GM10248 (cell line): Measurements from ENCODE around the gene TRAF2.

Source experiments
- CTCF ChIA-PET: fragments of 300-600 bp; sonication (Branson Sonifier 250); formaldehyde crosslinking; extraction: SDS; loops from one replicate; lab custom pipeline; 2021; ENCODE audit warnings: antibody characterized with exemption; lab: Yijun Ruan, JAX
- POLR2A ChIA-PET: fragments of 350-650 bp; sonication (Branson Sonifier 250); formaldehyde crosslinking; extraction: SDS; loops from one replicate; lab custom pipeline; 2020; ENCODE audit warnings: antibody characterized with exemption; lab: Yijun Ruan, JAX
- DNase-seq: peaks from one replicate; pipeline ENCODE4 v3.0.0; 2012; ENCODE audit errors: extremely low spot score
- TF ChIP-seq, protein P1 (sequence below): IDR thresholded peaks from 2 replicates; pipeline ENCODE4 v1.5.1; 2012; ENCODE audit warnings: mild to moderate bottlenecking, low read depth; ENCODE audit errors: extremely low read depth, missing control alignments, control extremely low read depth

TRAF2 gene

DNA sequence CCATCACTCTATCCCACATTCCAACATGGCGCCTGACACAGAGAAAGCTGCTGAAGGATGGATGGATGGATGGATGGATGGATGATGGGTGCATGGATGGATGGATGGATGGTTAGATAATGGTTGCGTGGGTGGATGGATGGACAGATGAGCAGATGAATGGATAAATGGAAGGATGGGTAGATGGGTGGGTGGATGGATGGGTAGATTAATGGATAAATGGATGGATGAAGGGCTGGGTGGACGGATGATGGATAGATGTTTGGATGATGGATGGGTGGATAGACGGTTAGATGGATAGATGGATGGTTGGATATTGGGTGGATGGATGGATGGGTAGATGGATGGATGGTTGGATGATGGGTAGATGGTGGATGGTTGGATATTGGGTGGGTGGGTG is 70.3 kb downstream of the TRAF2 start:
- DNase-seq: no peak
- ChIA-PET CTCF (no interaction called here), POLR2A (no interaction called here)
- TF ChIP-seq, protein P1, sequence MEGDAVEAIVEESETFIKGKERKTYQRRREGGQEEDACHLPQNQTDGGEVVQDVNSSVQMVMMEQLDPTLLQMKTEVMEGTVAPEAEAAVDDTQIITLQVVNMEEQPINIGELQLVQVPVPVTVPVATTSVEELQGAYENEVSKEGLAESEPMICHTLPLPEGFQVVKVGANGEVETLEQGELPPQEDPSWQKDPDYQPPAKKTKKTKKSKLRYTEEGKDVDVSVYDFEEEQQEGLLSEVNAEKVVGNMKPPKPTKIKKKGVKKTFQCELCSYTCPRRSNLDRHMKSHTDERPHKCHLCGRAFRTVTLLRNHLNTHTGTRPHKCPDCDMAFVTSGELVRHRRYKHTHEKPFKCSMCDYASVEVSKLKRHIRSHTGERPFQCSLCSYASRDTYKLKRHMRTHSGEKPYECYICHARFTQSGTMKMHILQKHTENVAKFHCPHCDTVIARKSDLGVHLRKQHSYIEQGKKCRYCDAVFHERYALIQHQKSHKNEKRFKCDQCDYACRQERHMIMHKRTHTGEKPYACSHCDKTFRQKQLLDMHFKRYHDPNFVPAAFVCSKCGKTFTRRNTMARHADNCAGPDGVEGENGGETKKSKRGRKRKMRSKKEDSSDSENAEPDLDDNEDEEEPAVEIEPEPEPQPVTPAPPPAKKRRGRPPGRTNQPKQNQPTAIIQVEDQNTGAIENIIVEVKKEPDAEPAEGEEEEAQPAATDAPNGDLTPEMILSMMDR: no peak

DNA sequence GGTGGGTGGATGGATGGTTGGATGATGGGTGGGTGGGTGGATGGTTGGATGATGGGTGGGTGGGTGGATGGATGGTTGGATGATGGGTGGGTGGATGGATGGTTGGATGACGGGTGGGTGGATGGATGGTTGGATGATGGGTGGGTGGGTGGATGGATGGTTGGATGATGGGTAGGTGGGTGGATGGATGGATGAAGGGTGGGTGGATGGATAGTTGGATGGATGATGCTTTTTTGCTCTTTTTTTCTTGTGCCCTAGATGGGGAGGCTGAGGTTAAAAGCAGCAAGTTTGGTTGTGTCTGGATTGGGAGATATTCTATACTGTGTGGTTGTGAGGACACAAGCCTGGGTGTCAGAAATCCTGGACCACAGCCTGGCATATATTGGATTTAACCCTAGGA is 71.1 kb downstream of the TRAF2 start:
- POLR2A ChIA-PET: no interaction called here
- no peak for DNase-seq
- CTCF ChIA-PET: no interaction called here
- TF ChIP-seq, protein P1: no peak

DNA sequence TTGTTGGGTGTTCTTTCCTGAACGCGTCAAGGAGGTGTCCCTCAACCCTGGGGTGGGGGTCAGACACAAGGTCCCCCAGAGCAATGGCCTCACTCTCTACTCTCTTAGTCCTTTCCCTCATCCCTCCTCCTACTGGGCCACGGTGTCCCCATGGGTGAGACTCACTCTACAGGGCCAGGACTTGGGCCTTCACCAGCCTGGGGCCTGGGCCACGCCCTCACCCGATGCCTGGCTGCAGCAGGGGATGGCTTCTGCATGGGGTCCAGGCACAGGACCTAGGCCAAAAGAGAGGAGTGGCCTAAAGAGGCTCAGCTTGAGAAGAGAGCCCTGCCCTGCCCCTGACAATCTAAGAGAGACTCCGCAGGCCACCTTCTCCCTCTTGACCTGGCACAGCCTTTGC is 71.6 kb downstream of the TRAF2 start:
- no peak for DNase-seq
- TF ChIP-seq, protein P1: no peak
- CTCF ChIA-PET: interaction anchor here (0.9 to 1.1 kb wide), 3 partner anchors 71 to 115 kb away, joined by 3 to 5 read pairs (median 3); partner anchors contain the start of gene AJM1
- POLR2A ChIA-PET: no interaction called here

DNA sequence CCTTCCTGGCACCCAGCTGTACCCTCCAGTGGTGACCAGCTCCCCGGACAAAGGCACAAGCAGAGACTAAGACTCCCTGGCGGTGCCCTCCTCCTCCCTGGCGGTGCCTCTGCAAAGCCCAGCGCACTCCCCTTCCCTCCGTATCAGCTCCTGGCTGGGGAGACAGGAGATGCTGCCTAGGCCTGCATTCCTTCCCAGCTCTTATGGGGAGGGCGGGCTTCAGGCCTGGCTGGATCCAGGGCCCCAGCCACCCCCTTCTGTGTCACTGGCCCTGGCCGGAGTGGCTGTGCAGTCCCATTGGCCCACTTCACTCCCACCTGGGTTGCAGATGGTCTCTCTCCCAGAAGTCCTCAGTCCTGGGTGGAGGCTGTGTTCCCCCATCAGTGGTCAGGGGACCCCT is 72.2 kb downstream of the TRAF2 start:
- TF ChIP-seq, protein P1: no peak
- ChIA-PET POLR2A (no interaction called here), CTCF (interaction anchor here (0.9 to 1.1 kb wide), 3 partner anchors 71 to 116 kb away, joined by 3 to 5 read pairs (median 3); partner anchors contain the start of gene AJM1)
- no peak for DNase-seq

DNA sequence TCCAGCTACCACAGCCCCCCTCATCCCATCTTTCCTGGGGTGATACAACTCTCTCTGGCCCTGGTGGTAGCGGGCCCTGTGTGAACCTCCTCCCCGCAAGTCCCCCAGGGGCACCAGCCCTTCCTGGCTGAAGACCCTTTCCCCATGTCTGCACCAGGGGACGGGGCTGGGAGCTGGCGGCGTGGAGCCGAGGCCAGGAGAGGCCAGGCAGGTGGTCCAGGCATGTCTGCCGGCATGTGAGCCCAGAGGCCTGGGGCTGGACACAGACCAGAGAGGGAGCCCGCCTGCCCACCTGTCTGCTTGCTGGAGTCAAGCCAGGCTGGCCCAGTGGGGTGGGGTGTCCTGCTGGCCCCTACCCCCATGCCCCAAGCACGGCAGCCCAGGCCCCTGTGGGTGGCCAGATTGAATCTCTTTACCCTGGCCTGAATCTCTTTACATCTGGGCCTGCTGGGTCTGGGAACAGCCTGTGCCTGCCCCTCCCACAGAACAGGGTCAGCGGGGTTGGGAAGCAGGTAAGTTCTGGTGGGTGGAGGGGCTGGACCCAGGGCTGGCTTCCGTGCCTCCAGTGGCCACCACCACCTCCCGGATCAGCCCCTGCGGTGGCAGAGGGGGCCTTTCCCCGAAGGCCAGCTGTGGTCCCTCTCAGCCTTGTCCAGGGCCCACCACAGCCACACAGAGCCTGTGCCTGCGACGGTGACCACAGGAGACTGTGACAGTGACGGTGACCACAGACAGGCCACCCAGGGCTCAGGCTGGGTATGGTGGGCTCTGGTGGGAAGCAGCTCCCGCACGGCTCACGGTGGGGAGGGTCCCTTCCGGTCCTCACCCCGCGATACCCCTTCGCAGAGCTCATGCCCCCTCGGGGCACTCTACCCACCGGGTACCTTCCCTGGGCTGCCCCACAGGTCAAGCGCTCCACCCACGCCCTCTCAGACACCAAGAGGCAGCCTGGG is 72.9 kb downstream of the TRAF2 start:
- TF ChIP-seq, protein P1: no peak
- DNase-seq: no peak
- CTCF ChIA-PET: interaction anchor here (0.9 to 1.5 kb wide), 6 partner anchors 11 to 117 kb away, joined by 3 to 5 read pairs (median 4); partner anchors contain the start of gene AJM1
- POLR2A ChIA-PET: no interaction called here

DNA sequence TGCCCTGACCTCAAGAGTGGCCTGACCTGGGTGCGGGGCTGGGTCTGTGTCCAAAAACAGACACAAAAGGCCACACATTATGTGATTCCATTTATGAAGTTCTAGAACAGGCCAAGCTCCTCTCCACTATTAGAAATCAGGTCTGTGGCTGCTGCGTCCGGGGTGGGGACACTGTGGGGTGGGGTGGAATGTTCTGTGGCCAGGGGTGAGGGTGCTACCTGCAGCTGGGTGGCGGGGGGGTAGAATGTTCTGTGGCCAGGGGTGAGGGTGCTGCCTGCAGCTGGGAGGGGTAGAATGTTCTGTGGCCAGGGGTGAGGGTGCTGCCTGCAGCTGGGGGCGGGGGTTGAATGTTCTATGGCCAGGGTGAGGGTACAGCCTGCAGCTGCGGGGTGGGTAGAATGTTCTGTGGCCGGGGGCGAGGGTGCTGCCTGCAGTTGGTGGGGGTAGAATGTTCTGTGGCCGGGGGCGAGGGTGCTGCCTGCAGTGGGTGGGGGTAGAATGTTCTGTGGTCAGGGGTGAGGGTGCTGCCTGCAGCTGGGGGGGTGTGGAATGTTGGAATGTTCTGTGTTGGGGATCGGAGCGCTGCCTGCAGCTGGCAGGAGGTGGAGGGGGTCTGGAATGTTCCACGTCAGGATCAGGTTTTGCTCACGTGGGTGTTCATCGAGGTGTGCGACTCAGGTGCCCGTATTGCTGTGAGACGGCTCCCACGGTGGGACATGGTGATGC is 74.1 kb downstream of the TRAF2 start:
- CTCF ChIA-PET: interaction anchor here (1.2 to 1.7 kb wide), 5 partner anchors 10 to 69 kb away, joined by 4 to 5 read pairs (median 4); no protein-coding TSS in a partner anchor
- POLR2A ChIA-PET: no interaction called here

More for the DNA sequence above, 74.1 kb downstream of the TRAF2 start:
- TF ChIP-seq, protein P1: no peak
- no peak for DNase-seq
